Smooth muscle cell (in vitro differentiated cells): ENCODE measurements around the gene MAFB. TPM values are rescaled to one million over a fixed set of nuclear protein-coding genes. Genes with fewer than 3 reads are reported as not detected.

Experiments used
- DNase-seq: peaks from one replicate; lab custom pipeline; 2025; ENCODE audit not compliant: unreplicated experiment; lab: John Stamatoyannopoulos, UW
- H2AFZ ChIP-seq: fragments of 200-600 bp; sonication (generic); 2 replicates; pipeline ENCODE4 v1.6.0; 2016; ENCODE audit warnings: antibody characterized with exemption, low read depth, mild to moderate bottlenecking
- H3F3A ChIP-seq: fragments of 200-600 bp; sonication (generic); 2 replicates; pipeline ENCODE4 v1.6.0; 2017; ENCODE audit warnings: antibody characterized with exemption, low read depth
- H3K27ac ChIP-seq: fragments of 200-600 bp; sonication (generic); 2 replicates; pipeline ENCODE4 v1.5.1; 2016; ENCODE audit warnings: low read depth, mild to moderate bottlenecking
- H3K27me3 ChIP-seq: fragments of 200-600 bp; sonication (generic); 2 replicates; pipeline ENCODE4 v1.6.1; 2016; ENCODE audit warnings: low read depth, mild to moderate bottlenecking
- H3K36me3 ChIP-seq: fragments of 200-600 bp; sonication (generic); 2 replicates; pipeline ENCODE4 v1.5.1; 2016; ENCODE audit warnings: low read depth
- H3K4me1 ChIP-seq: fragments of 200-600 bp; sonication (generic); 2 replicates; pipeline ENCODE4 v1.5.1; 2016; ENCODE audit warnings: low read depth
- H3K4me2 ChIP-seq: fragments of 200-600 bp; sonication (generic); 2 replicates; pipeline ENCODE4 v1.6.0; 2016; ENCODE audit warnings: mild to moderate bottlenecking
- H3K4me3 ChIP-seq: fragments of 200-600 bp; sonication (generic); 2 replicates; pipeline ENCODE4 v1.5.1; 2016; ENCODE audit warnings: mild to moderate bottlenecking
- H3K79me2 ChIP-seq: fragments of 200-600 bp; sonication (generic); 2 replicates; pipeline ENCODE4 v1.6.0; 2016; ENCODE audit warnings: low read depth, mild to moderate bottlenecking
- H3K9ac ChIP-seq: fragments of 200-600 bp; sonication (generic); 2 replicates; pipeline ENCODE4 v1.6.0; 2016; ENCODE audit warnings: low read depth
- H3K9me3 ChIP-seq: fragments of 200-600 bp; sonication (generic); replicated peaks from 2 replicates; pipeline ENCODE4 v1.5.1; 2016; ENCODE audit warnings: low read depth
- H4K20me1 ChIP-seq: fragments of 200-600 bp; sonication (generic); 2 replicates; pipeline ENCODE4 v1.6.0; 2016; ENCODE audit warnings: low read depth
- WGBS: methylation state at CpG from one replicate; pipeline ENCODE4 v1.1.7; 2016; ENCODE audit warnings: low lambda C conversion rate; 5-methylcytosine and 5-hydroxymethylcytosine counted together
- polyA plus RNA-seq: library from polyadenylated mRNA; unstranded; fragments of >200 nt; fragmentation: Nextera tagmentation; extraction: Ambion mirVana; gene quantifications from 2 replicates; pipeline ENCODE4 v1.2.1, GENCODE V29; 2016
- total RNA-seq: library from RNA; depleted of rRNA; stranded (reverse); fragments of >200 nt; gene quantifications from 2 replicates; pipeline ENCODE4 v1.2.3, GENCODE V29; 2014
- TF ChIP-seq, protein P1 (sequence below): fragments of 200-600 bp; sonication (generic); IDR thresholded peaks from 2 replicates; pipeline ENCODE4 v1.5.1; 2017; ENCODE audit warnings: borderline replicate concordance, mild to moderate bottlenecking, antibody characterized with exemption; ENCODE audit not compliant: insufficient read depth, poor library complexity, severe bottlenecking

The MAFB gene
- total and polyA plus RNA-seq, 2 experiments from 2014 or later, result 14.4 to 15.7 TPM

DNA sequence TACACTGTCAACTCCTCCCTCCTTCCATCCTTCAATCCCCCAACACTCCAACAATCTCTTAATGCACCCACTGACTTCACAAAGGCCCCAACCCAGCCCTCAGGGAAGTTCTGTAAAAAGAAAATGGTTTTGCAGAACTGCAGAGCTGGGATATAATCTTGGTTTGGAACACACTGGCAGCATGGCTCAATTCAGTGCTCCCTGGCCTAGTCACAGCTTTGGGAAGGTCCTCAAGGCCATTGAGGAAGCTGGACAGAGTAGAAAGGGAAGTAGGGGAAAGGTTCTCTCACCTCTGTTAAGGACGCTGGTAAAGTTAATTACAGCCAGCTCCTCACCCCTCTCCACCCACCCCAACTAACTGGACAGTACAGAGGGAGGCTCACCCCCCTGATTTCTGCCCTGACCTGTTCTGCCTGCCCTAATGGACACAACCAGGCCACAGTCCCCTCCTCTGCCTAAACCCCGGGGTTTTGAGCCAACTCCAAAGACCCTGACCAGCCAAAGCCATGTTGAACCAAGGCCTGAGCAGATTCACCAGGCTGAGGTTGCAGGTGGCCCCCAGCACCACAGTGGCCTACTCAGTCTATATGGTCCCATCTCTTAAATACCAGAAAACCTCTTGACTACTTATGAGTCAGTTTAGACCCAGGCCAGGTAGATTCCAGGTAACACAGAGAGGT is 49.2 kb downstream of the MAFB start:
- 64% methylated on average over 2 of the region's 2 CpGs for WGBS
- Histone ChIP-seq H3K79me2 (no peaks in the 10 kb centered on the region), H3K4me3 (no peak overlapping the region), H3K36me3 (no peaks in the 10 kb centered on the region), H3F3A (no peaks in the 10 kb centered on the region), H3K9ac (no peak overlapping the region), H3K27me3 (no peaks in the 10 kb centered on the region), H3K4me2 (no peak overlapping the region), H4K20me1 (no peaks in the 10 kb centered on the region), H3K9me3 (no peaks in the 10 kb centered on the region), H3K4me1 (no peaks in the 10 kb centered on the region), H2AFZ (no peak overlapping the region), H3K27ac (no peak overlapping the region)
- no peak for DNase-seq
- TF ChIP-seq, protein P1, sequence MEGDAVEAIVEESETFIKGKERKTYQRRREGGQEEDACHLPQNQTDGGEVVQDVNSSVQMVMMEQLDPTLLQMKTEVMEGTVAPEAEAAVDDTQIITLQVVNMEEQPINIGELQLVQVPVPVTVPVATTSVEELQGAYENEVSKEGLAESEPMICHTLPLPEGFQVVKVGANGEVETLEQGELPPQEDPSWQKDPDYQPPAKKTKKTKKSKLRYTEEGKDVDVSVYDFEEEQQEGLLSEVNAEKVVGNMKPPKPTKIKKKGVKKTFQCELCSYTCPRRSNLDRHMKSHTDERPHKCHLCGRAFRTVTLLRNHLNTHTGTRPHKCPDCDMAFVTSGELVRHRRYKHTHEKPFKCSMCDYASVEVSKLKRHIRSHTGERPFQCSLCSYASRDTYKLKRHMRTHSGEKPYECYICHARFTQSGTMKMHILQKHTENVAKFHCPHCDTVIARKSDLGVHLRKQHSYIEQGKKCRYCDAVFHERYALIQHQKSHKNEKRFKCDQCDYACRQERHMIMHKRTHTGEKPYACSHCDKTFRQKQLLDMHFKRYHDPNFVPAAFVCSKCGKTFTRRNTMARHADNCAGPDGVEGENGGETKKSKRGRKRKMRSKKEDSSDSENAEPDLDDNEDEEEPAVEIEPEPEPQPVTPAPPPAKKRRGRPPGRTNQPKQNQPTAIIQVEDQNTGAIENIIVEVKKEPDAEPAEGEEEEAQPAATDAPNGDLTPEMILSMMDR, result no peak

DNA sequence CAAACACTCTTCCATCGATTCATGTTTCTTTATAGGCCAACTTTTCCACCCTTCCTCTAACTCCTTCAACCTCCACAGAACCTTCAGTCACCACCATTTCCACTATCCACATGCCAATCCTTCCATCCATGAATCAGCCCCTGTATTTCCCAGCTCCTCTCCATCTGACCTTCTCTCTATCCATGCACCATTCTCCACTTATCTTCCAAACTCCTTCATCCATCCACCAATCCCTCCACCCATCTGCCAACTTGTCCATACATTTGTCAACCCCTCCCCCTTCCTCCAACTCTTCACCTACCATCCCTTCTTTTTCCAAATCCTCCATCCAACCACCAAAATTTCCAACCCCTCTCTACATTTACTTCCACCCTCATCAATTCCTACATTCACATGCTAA is 49.9 kb downstream of the MAFB start:
- no peak overlapping the region for H3K9ac ChIP-seq
- no peak overlapping the region for H3K4me2 ChIP-seq
- no peaks in the 10 kb centered on the region for H3F3A ChIP-seq
- WGBS, result 57% methylated on average over 1 of the region's 1 CpG
- H3K9me3 ChIP-seq, result no peaks in the 10 kb centered on the region
- DNase-seq, result no peak
- TF ChIP-seq, protein P1, result no peak
- H4K20me1 ChIP-seq, result no peaks in the 10 kb centered on the region
- no peaks in the 10 kb centered on the region for H3K4me1 ChIP-seq
- no peak overlapping the region for H3K27ac ChIP-seq
- H3K79me2 ChIP-seq, result no peaks in the 10 kb centered on the region
- no peaks in the 10 kb centered on the region for H3K27me3 ChIP-seq
- no peaks in the 10 kb centered on the region for H3K36me3 ChIP-seq
- H3K4me3 ChIP-seq, result no peak overlapping the region
- no peak overlapping the region for H2AFZ ChIP-seq

DNA sequence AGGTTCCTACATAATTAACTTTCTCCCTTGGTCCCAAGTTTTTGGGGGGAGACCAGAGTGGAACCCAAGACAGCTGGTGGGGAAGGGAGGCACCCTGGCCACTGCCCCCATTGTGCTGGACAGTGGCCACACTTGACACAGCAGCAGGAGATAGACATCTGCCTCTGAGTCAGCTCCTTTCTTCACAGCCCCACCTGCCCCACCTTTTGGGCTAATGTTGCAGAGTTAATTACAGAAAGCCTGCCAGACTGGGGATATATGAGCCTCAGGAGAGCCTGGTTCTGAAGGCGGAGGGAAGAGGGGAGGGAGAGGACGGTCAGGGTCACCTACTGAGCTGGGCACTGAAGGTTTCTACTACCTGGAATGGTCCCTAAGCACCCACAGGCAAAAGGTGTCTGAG is 50.6 kb downstream of the MAFB start:
- H3K36me3 ChIP-seq, result no peaks in the 10 kb centered on the region
- H3K4me3 ChIP-seq, result no peak overlapping the region
- no peaks in the 10 kb centered on the region for H3F3A ChIP-seq
- no peak overlapping the region for H2AFZ ChIP-seq
- H3K27ac ChIP-seq, result no peak overlapping the region
- no peak overlapping the region for H3K9ac ChIP-seq
- no peaks in the 10 kb centered on the region for H3K4me1 ChIP-seq
- no peaks in the 10 kb centered on the region for H3K79me2 ChIP-seq
- H4K20me1 ChIP-seq, result no peaks in the 10 kb centered on the region
- DNase-seq, result no peak
- H3K4me2 ChIP-seq, result no peak overlapping the region
- H3K27me3 ChIP-seq, result no peaks in the 10 kb centered on the region
- 69% methylated on average over 2 of the region's 2 CpGs for WGBS
- H3K9me3 ChIP-seq, result no peaks in the 10 kb centered on the region
- TF ChIP-seq, protein P1, result no peak

DNA sequence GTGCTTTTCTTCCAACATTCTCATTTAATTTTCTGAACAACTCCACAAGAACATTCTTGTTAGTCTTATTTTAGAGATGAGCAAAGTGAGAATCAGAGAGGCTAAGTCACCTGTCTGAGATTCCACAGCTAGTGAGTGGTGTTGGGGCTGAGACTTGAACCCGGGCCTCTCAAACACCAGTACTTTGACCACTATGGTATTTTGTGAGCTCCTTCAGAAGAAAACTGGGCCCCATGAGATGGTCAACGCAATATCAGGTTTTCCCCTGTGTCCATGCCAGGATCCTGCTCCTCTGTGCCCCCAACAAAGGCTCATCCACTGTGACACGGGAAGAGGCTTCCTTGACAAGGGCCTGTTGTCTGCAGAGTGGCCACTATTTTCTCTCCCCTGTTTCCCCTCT is 51.9 kb downstream of the MAFB start:
- H3K4me3 ChIP-seq, result no peak overlapping the region
- no peaks in the 10 kb centered on the region for H3K79me2 ChIP-seq
- H3K4me1 ChIP-seq, result no peaks in the 10 kb centered on the region
- no peak overlapping the region for H3K27ac ChIP-seq
- H3K4me2 ChIP-seq, result no peak overlapping the region
- TF ChIP-seq, protein P1, result no peak
- no peak overlapping the region for H3K9ac ChIP-seq
- no peaks in the 10 kb centered on the region for H3F3A ChIP-seq
- no peaks in the 10 kb centered on the region for H3K9me3 ChIP-seq
- H4K20me1 ChIP-seq, result no peaks in the 10 kb centered on the region
- H2AFZ ChIP-seq, result no peak overlapping the region
- WGBS, result 92% methylated on average over 3 of the region's 3 CpGs
- no peaks in the 10 kb centered on the region for H3K27me3 ChIP-seq
- no peak for DNase-seq
- no peaks in the 10 kb centered on the region for H3K36me3 ChIP-seq
